K562 (cell line): ENCODE measurements around the gene ITGA11. TPM values are rescaled to one million over a fixed set of nuclear protein-coding genes. Genes with fewer than 3 reads are reported as not detected.

Experiments used
- ATAC-seq: fragments of 200-7000 bp; cut with Tn5 transposase; 3 replicates; pipeline ENCODE4 v1.9.1; 2020; ENCODE audit warnings: moderate library complexity
- BruUV-seq: library from RNA; stranded (reverse); fragments of 400-500 nt; replicated peaks from 2 replicates; lab custom pipeline; 2021; lab: Mats Ljungman, UMichigan
- CTCF ChIA-PET: fragments of 300-600 bp; formaldehyde crosslinking; extraction: SDS; loops from one replicate; lab custom pipeline; 2021; ENCODE audit warnings: low intra/inter-chr PET ratio; lab: Yijun Ruan, JAX
- POLR2A ChIA-PET: fragments of 300-600, 350-650 bp; sonication (Branson Sonifier 250); formaldehyde crosslinking; extraction: SDS; loops from one replicate; lab custom pipeline; 2021; ENCODE audit warnings: antibody characterized with exemption, inconsistent platforms; lab: Yijun Ruan, JAX
- DNase-seq, 4 experiments: peaks; one replicate each; pipeline versions ENCODE4 v3.0.0 to v3.0.0-alpha.2; 2011 to 2018; ENCODE audit warnings: low spot score in 3 of 4, mixed read lengths in 3 of 4; ENCODE audit errors: extremely low read depth in 1 of 4
- FAIRE-seq: peaks from 2 replicates; lab custom pipeline; 2011; peaks lifted over from hg19 to GRCh38; lab: Jason Lieb, UNC
- H2AFZ ChIP-seq: 2 replicates; pipeline ENCODE4 v1.6.0; 2011; ENCODE audit warnings: low read depth, low read length, control low read depth, inconsistent platforms
- H3K27ac ChIP-seq: fragments of 200-600 bp; 3 replicates; pipeline ENCODE4 v1.8.0; 2011; ENCODE audit warnings: low read depth, mild to moderate bottlenecking, control low read depth, inconsistent platforms, low read length, moderate library complexity, mixed read lengths; ENCODE audit errors: extremely low read depth
- H3K27me3 ChIP-seq, 2 experiments: fragments of 300-600 bp in 1 of 2; 2 replicates in 1 of 2; 3 replicates in 1 of 2; pipeline versions ENCODE4 v1.6.0 to v1.8.0; 2011; ENCODE audit warnings: inconsistent platforms in 2 of 2, low read length in 2 of 2, mild to moderate bottlenecking in 1 of 2, mixed read lengths in 1 of 2, moderate library complexity in 1 of 2; ENCODE audit not compliant: control insufficient read depth in 2 of 2, insufficient read depth in 2 of 2
- H3K36me3 ChIP-seq: fragments of 300-600 bp; 3 replicates; pipeline ENCODE4 v1.8.0; 2011; ENCODE audit warnings: mild to moderate bottlenecking, low read length, inconsistent platforms; ENCODE audit not compliant: control insufficient read depth, insufficient read depth
- H3K4me1 ChIP-seq, 2 experiments: fragments of 200-600 bp in 1 of 2; replicated peaks in 1 of 2; 2 replicates in 1 of 2; 3 replicates in 1 of 2; pipeline versions ENCODE4 v1.5.1 to v1.8.0; 2011; ENCODE audit warnings: inconsistent platforms in 2 of 2, low read length in 2 of 2, mild to moderate bottlenecking in 1 of 2, mixed read lengths in 1 of 2, moderate library complexity in 1 of 2; ENCODE audit not compliant: control insufficient read depth in 2 of 2, insufficient read depth in 2 of 2
- H3K4me2 ChIP-seq: 2 replicates; pipeline ENCODE4 v1.6.1; 2011; ENCODE audit warnings: low read length, control low read depth, inconsistent platforms, mixed read lengths; ENCODE audit not compliant: insufficient read depth
- H3K4me3 ChIP-seq: fragments of 200-600 bp; sonication (generic), shearing (Covaris generic); 2 replicates; pipeline ENCODE4 v1.5.1; 2016; ENCODE audit warnings: control low read depth, inconsistent platforms
- H3K79me2 ChIP-seq: fragments of 200-600 bp; 3 replicates; pipeline ENCODE4 v1.8.0; 2011; ENCODE audit warnings: low read length, inconsistent platforms; ENCODE audit not compliant: control insufficient read depth, insufficient read depth
- H3K9ac ChIP-seq, 2 experiments: 2 replicates each; pipeline versions ENCODE4 v1.6.0 to v1.6.1; 2011; ENCODE audit warnings: low read depth in 2 of 2, low read length in 2 of 2, control low read depth in 1 of 2, inconsistent platforms in 1 of 2, mild to moderate bottlenecking in 1 of 2, mixed read lengths in 1 of 2; ENCODE audit not compliant: insufficient read depth in 1 of 2
- H3K9me1 ChIP-seq: one replicate; pipeline ENCODE4 v1.6.0; 2011; ENCODE audit warnings: inconsistent platforms, mild to moderate bottlenecking, low read length, moderate library complexity; ENCODE audit not compliant: control insufficient read depth, insufficient read depth
- H3K9me3 ChIP-seq: replicated peaks from 2 replicates; pipeline ENCODE4 v1.5.1; 2011; ENCODE audit warnings: low read depth, low read length, inconsistent platforms; ENCODE audit not compliant: control insufficient read depth, insufficient read depth
- H4K20me1 ChIP-seq: replicated peaks from 2 replicates; pipeline ENCODE4 v1.6.1; 2011; ENCODE audit warnings: low read length, inconsistent platforms, mixed read lengths; ENCODE audit not compliant: control insufficient read depth, insufficient read depth
- ATF2 ChIP-seq: sonication (generic); formaldehyde crosslinking; IDR thresholded peaks from 2 replicates; pipeline ENCODE4 v1.8.1; 2022; ENCODE audit warnings: missing genetic modification reagents
- CBX8 ChIP-seq: fragments of 200-600 bp; sonication (generic); IDR thresholded peaks from 2 replicates; pipeline ENCODE4 v1.6.1; 2012; ENCODE audit warnings: borderline replicate concordance, mixed run types, low read depth, mild to moderate bottlenecking, moderate library complexity, mixed read lengths, low read length, control low read depth, inconsistent platforms; ENCODE audit not compliant: poor library complexity, severe bottlenecking; ENCODE audit errors: extremely low read depth
- EWSR1 ChIP-seq: fragments of 450-650 bp; IDR thresholded peaks from 2 replicates; pipeline ENCODE4 v1.6.1; 2018; ENCODE audit warnings: borderline replicate concordance, mild to moderate bottlenecking, low read depth, moderate library complexity; ENCODE audit not compliant: partially characterized antibody
- NCOA2 ChIP-seq, 2 experiments: fragments of 450-650 bp; IDR thresholded peaks; 2 replicates each; pipeline ENCODE4 v1.6.1; 2018; ENCODE audit warnings: mild to moderate bottlenecking in 2 of 2, moderate library complexity in 1 of 2; ENCODE audit not compliant: partially characterized antibody in 2 of 2
- POLR2B ChIP-seq: fragments of 450-650 bp; IDR thresholded peaks from 2 replicates; pipeline ENCODE4 v1.6.1; 2018; ENCODE audit warnings: low read depth; ENCODE audit not compliant: partially characterized antibody
- PRDM10 ChIP-seq: fragments of 450-650 bp; IDR thresholded peaks from 2 replicates; pipeline ENCODE4 v1.6.1; 2018; ENCODE audit not compliant: partially characterized antibody
- SREBF2 ChIP-seq: sonication (generic); formaldehyde crosslinking; IDR thresholded peaks from 2 replicates; pipeline ENCODE4 v1.4.0; 2020; ENCODE audit warnings: mild to moderate bottlenecking, missing genetic modification reagents
- TOE1 ChIP-seq, 2 experiments: fragments of 450-650 bp in 1 of 2; sonication (generic) in 1 of 2; formaldehyde crosslinking in 1 of 2; IDR thresholded peaks; 2 replicates each; pipeline versions ENCODE4 v1.7.1 to v1.8.0; 2016 to 2022; ENCODE audit warnings: borderline replicate concordance in 2 of 2, mild to moderate bottlenecking in 2 of 2, antibody characterized with exemption in 1 of 2, inconsistent platforms in 1 of 2, low read depth in 1 of 2, missing genetic modification reagents in 1 of 2, moderate library complexity in 1 of 2
- ZFX ChIP-seq: sonication (generic); formaldehyde crosslinking; IDR thresholded peaks from 2 replicates; pipeline ENCODE4 v1.8.0; 2022; ENCODE audit warnings: mild to moderate bottlenecking, missing genetic modification reagents, moderate library complexity
- ZNF512 ChIP-seq: IDR thresholded peaks from 2 replicates; pipeline ENCODE4 v1.6.1; 2016; ENCODE audit warnings: missing genetic modification characterization, missing compliant biosample characterization
- ZNF695 ChIP-seq: fragments of 450-650 bp; formaldehyde crosslinking; IDR thresholded peaks from 2 replicates; pipeline ENCODE4 v1.4.0; 2020; ENCODE audit warnings: mild to moderate bottlenecking, moderate library complexity
- ZNF696 ChIP-seq: fragments of 250-450 bp; sonication (Bioruptor Pico); conservative IDR thresholded peaks from 2 replicates; pipeline ENCODE4 v1.4.0; 2020; ENCODE audit warnings: mild to moderate bottlenecking, moderate library complexity
- ZNF77 ChIP-seq: fragments of 250-450 bp; sonication (Bioruptor Pico); IDR thresholded peaks from 2 replicates; pipeline ENCODE4 v1.5.0; 2020
- WGBS: fragments of 100-300 bp; shearing (Covaris generic); methylation state at CpG from one replicate; pipeline ENCODE4 v1.1.6; 2016; ENCODE audit warnings: low coverage, mixed read lengths; ENCODE audit not compliant: insufficient coverage; ENCODE audit errors: missing lambda C conversion rate; 5-methylcytosine and 5-hydroxymethylcytosine counted together
- in situ Hi-C: fragments of 300-500 bp; cut with MboI; formaldehyde crosslinking; loops from 4 replicates; pipeline ENCODE4 v1.15.0; 2018; ENCODE audit warnings: inconsistent platforms, mixed read lengths
- intact Hi-C: fragments of 100-400 bp; cut with micrococcal nuclease; formaldehyde crosslinking; loops from 2 replicates; pipeline ENCODE4 v1.14.2; 2022
- polyA plus RNA-seq, 8 experiments: library from polyadenylated mRNA; depleted of rRNA in 4 of 8; stranded (reverse) in 5 of 8; unstranded in 3 of 8; fragments of >200 nt; fragmentation: Nextera tagmentation in 2 of 8; fragmentation: Illumina TruSeq in 1 of 8; extraction: Ambion mirVana in 2 of 8; extraction: Trizol in 1 of 8; gene quantifications; 2 replicates each; pipeline versions ENCODE4 v1.2.1 to v1.2.3, GENCODE V29; 2011 to 2014; ENCODE audit warnings: inconsistent platforms in 1 of 8, missing spikeins in 1 of 8
- total RNA-seq, 7 experiments: library from RNA; depleted of rRNA in 6 of 7; stranded (reverse); fragments of >200 nt in 6 of 7; fragmentation: Illumina TruSeq in 2 of 7; extraction: Trizol in 2 of 7; gene quantifications; 2 replicates each; pipeline versions ENCODE4 v1.2.1 to v1.2.3, GENCODE V29; 2011 to 2021; ENCODE audit warnings: low replicate concordance in 1 of 7

ITGA11 gene
- total and polyA plus RNA-seq, 9 of the 15 experiments (the other 6 are each of a cell fraction or from before 2014, with no cell fraction given): 0.01 TPM; not detected in 8

- POLR2A ChIA-PET: no interaction called here
- intact Hi-C loops: no loop called here
- no peak for TF ChIP-seq ZNF512 (tag)
- TF ChIP-seq ZNF695: no peak
- no peak for TF ChIP-seq ATF2 (CRISPR knock-in tag)
- no peak for TF ChIP-seq ZNF77 (CRISPR knock-in tag)
- no peak for TF ChIP-seq NCOA2 (IDR thresholded peaks at IDR 0.05; ENCODE audit: partially characterized antibody in 2 of 2)
- no peak for TF ChIP-seq ZFX (CRISPR knock-in tag)
- TF ChIP-seq POLR2B: no peak
- TF ChIP-seq TOE1 (IDR thresholded peaks at IDR 0.05; ENCODE audit: borderline replicate concordance): no peak
- no peak for TF ChIP-seq TOE1 (CRISPR knock-in tag; IDR thresholded peaks at IDR 0.05; ENCODE audit: borderline replicate concordance, low read depth)
- no peak for TF ChIP-seq SREBF2 (CRISPR knock-in tag)
- no peak for TF ChIP-seq CBX8
- TF ChIP-seq EWSR1: no peak
- no peak for TF ChIP-seq PRDM10
- TF ChIP-seq ZNF696 (CRISPR knock-in tag): no peak
These were observed 182.8 kb downstream of the ITGA11 start for GRCh38 chr15:68249058-68249713.

More at GRCh38 chr15:68249058-68249713, 182.8 kb downstream of the ITGA11 start:
- no peak overlapping the region for H3K27ac ChIP-seq
- WGBS: 0% methylated on average over 3 of the region's 3 CpGs
- no peaks in the 10 kb centered on the region for H3K36me3 ChIP-seq
- no peak overlapping the region for H3K4me3 ChIP-seq
- H3K9me3 ChIP-seq: no peaks in the 10 kb centered on the region
- H2AFZ ChIP-seq: no peak overlapping the region
- CTCF ChIA-PET: no interaction called here
- H3K79me2 ChIP-seq: no peaks in the 10 kb centered on the region
- BruUV-seq: no TSS peak
- no peak overlapping the region for H3K4me2 ChIP-seq
- H3K4me1 ChIP-seq: peaks cover 0 to 6% of the 10 kb centered on the region in 2 experiments; a peak in 3 of 5 replicates
- H3K9me1 ChIP-seq: no peaks in the 10 kb centered on the region
- ATAC-seq: no peak
- H3K9ac ChIP-seq: no peak overlapping the region
- in situ Hi-C loops: loop anchor here (5.0 kb wide), 1 partner anchor 53 kb away; no protein-coding TSS in a partner anchor
- DNase-seq: no peak
- H3K27me3 ChIP-seq: peaks cover 4% of the 10 kb centered on the region in 2 experiments
- no peaks in the 10 kb centered on the region for H4K20me1 ChIP-seq
- no peak for FAIRE-seq
